PC-9 (cell line): ENCODE data around the gene XAB2. TPM values are rescaled to one million over a fixed set of nuclear protein-coding genes. Genes with fewer than 3 reads are reported as not detected.
A peak's percentile ranks its signal among the peaks of the same experiment; 100 is the strongest.

ENCODE experiments used
- BruUV-seq: library from RNA; stranded (reverse); fragments of 400-500 nt; replicated peaks from 2 replicates; lab custom pipeline; 2021; lab: Mats Ljungman, UMichigan
- CTCF ChIA-PET: fragments of 300-600 bp; sonication (Branson Sonifier 250); formaldehyde crosslinking; loops from one replicate; lab custom pipeline; 2022; ENCODE audit warnings: antibody characterized with exemption; lab: Charles Lee
- POLR2A ChIA-PET: fragments of 300-600 bp; sonication (Branson Sonifier 250); formaldehyde crosslinking; loops from one replicate; lab custom pipeline; 2022; ENCODE audit warnings: antibody characterized with exemption; ENCODE audit not compliant: unreplicated experiment; lab: Charles Lee
- DNase-seq, 2 experiments: peaks; one replicate each; pipeline versions ENCODE4 v3.0.0 to v3.0.0-alpha.2; 2015 to 2022; ENCODE audit warnings: mixed read lengths in 1 of 2
- H2AFZ ChIP-seq: fragments of 200-600 bp; sonication (generic); 2 replicates; pipeline ENCODE4 v1.8.1; 2017; ENCODE audit warnings: antibody characterized with exemption
- H3F3A ChIP-seq: fragments of 200-600 bp; sonication (generic); 2 replicates; pipeline ENCODE4 v1.8.1; 2017; ENCODE audit warnings: antibody characterized with exemption, mild to moderate bottlenecking, low read depth; ENCODE audit not compliant: insufficient read depth
- H3K27ac ChIP-seq: fragments of 200-600 bp; sonication (generic); 2 replicates; pipeline ENCODE4 v1.6.1; 2016; ENCODE audit warnings: mixed run types
- H3K27me3 ChIP-seq: fragments of 200-600 bp; sonication (generic); 2 replicates; pipeline ENCODE4 v1.6.1; 2016; ENCODE audit warnings: low read depth, mixed run types; ENCODE audit not compliant: insufficient read depth
- H3K36me3 ChIP-seq: fragments of 200-600 bp; sonication (generic); 2 replicates; pipeline ENCODE4 v1.6.1; 2016; ENCODE audit warnings: low read depth, mixed run types
- H3K4me1 ChIP-seq: fragments of 200-600 bp; sonication (generic); replicated peaks from 2 replicates; pipeline ENCODE4 v1.6.1; 2016; ENCODE audit warnings: mixed run types; ENCODE audit not compliant: insufficient read depth
- H3K4me2 ChIP-seq: fragments of 200-600 bp; sonication (generic); 2 replicates; pipeline ENCODE4 v1.6.1; 2017; ENCODE audit warnings: mixed run types
- H3K4me3 ChIP-seq: fragments of 200-600 bp; sonication (generic); 2 replicates; pipeline ENCODE4 v1.6.1; 2016; ENCODE audit warnings: mixed run types
- H3K79me2 ChIP-seq: fragments of 200-600 bp; sonication (generic); 2 replicates; pipeline ENCODE4 v1.6.1; 2017; ENCODE audit warnings: low read depth, mixed run types
- H3K9me2 ChIP-seq: fragments of 200-600 bp; sonication (generic); 2 replicates; pipeline ENCODE4 v1.8.1; 2017; ENCODE audit warnings: mild to moderate bottlenecking; ENCODE audit not compliant: insufficient read depth
- H3K9me3 ChIP-seq: fragments of 200-600 bp; sonication (generic); 2 replicates; pipeline ENCODE4 v1.8.1; 2016; ENCODE audit warnings: low read depth; ENCODE audit not compliant: insufficient read depth
- H4K20me1 ChIP-seq: fragments of 200-600 bp; sonication (generic); 2 replicates; pipeline ENCODE4 v1.8.1; 2017; ENCODE audit not compliant: insufficient read depth
- CTCF ChIP-seq: fragments of 200-600 bp; sonication (generic); conservative IDR thresholded peaks from 2 replicates; pipeline ENCODE4 v1.6.1; 2017; ENCODE audit warnings: mixed run types, antibody characterized with exemption, mild to moderate bottlenecking, moderate library complexity
- EZH2 ChIP-seq: fragments of 200-600 bp; sonication (generic); IDR thresholded peaks from 2 replicates; pipeline ENCODE4 v1.8.0; 2017; ENCODE audit warnings: antibody characterized with exemption, low read depth
- intact Hi-C: fragments of 100-400 bp; cut with micrococcal nuclease; formaldehyde crosslinking; loops from one replicate; pipeline ENCODE4 v1.10.0; 2022; ENCODE audit not compliant: unreplicated experiment
- total RNA-seq: library from RNA; stranded (reverse); gene quantifications from 2 replicates; pipeline ENCODE4 v1.2.3, GENCODE V29; 2021

Gene XAB2
- total RNA-seq, 1 experiment from 2014 or later: 44.9 TPM

GRCh38 chr19:7676376-7676775 lies 47.0 kb upstream of the XAB2 start:
- Histone ChIP-seq H3K27ac (no peak overlapping the region), H3K4me2 (peak overlapping the region; percentile 51), H3K9me2 (no peaks in the 10 kb centered on the region), H3F3A (peaks cover 7% of the 10 kb centered on the region; the same call in 1 of the 2 replicates), H2AFZ (no peak overlapping the region), H3K36me3 (no peaks in the 10 kb centered on the region), H3K4me3 (no peak overlapping the region), H3K9me3 (0 out of 2 replicates have a peak, but pooled peaks cover 3% of the 10 kb centered on the region), H3K4me1 (peaks cover 16% of the 10 kb centered on the region; the same call in 1 of the 2 replicates), H4K20me1 (no peaks in the 10 kb centered on the region), H3K79me2 (peaks cover 7% of the 10 kb centered on the region), H3K27me3 (peaks cover 56% of the 10 kb centered on the region)
- TF ChIP-seq CTCF (no peak), EZH2 (no peak)
- ChIA-PET POLR2A (no interaction called here), CTCF (no interaction called here)
- intact Hi-C loops: loop anchor here (10.0 kb wide), 2 partner anchors 248 to 322 kb away; partner anchors contain the start of genes CTXN1 and SNAPC2
- no TSS peak for BruUV-seq
- DNase-seq: no peak

GRCh38 chr19:7674010-7675005 lies 45.0 kb upstream of the XAB2 start:
- TF ChIP-seq CTCF (no peak), EZH2 (no peak)
- Histone ChIP-seq H3K4me3 (no peak overlapping the region; the same call in 1 of the 2 replicates), H3F3A (peaks cover 7% of the 10 kb centered on the region; the same call in 1 of the 2 replicates), H3K27ac (no peak overlapping the region), H3K9me2 (no peaks in the 10 kb centered on the region), H4K20me1 (no peaks in the 10 kb centered on the region), H3K4me1 (peaks cover 11% of the 10 kb centered on the region; the same call in 1 of the 2 replicates), H3K27me3 (peaks cover 73% of the 10 kb centered on the region), H3K9me3 (0 out of 2 replicates have a peak, but pooled peaks cover 3% of the 10 kb centered on the region), H3K4me2 (peak overlapping the region; percentile 53), H3K79me2 (no peaks in the 10 kb centered on the region), H3K36me3 (no peaks in the 10 kb centered on the region), H2AFZ (0 out of 2 replicates have a peak overlapping the region, but pooled peaks have one; percentile 18)
- DNase-seq: peak; percentile 33 to 66
- POLR2A ChIA-PET: no interaction called here
- intact Hi-C loops: loop anchor here (10.0 kb wide), 2 partner anchors 250 to 320 kb away; partner anchors contain the start of genes CTXN1 and SNAPC2
- CTCF ChIA-PET: interaction anchor here (0.6 kb wide), 1 partner anchor 188 kb away, joined by 3 read pairs; no protein-coding TSS in a partner anchor
- no TSS peak for BruUV-seq

GRCh38 chr19:7672522-7672921 lies 43.2 kb upstream of the XAB2 start:
- Histone ChIP-seq H3K4me3 (no peak overlapping the region), H3K27me3 (peaks cover 83% of the 10 kb centered on the region), H3K4me1 (peaks cover 11% of the 10 kb centered on the region; the same call in 1 of the 2 replicates), H3K9me3 (0 out of 2 replicates have a peak, but pooled peaks cover 3% of the 10 kb centered on the region), H3K9me2 (no peaks in the 10 kb centered on the region), H3K4me2 (no peak overlapping the region), H3K36me3 (no peaks in the 10 kb centered on the region), H4K20me1 (no peaks in the 10 kb centered on the region), H3K27ac (no peak overlapping the region), H3F3A (peaks cover 7% of the 10 kb centered on the region; the same call in 1 of the 2 replicates), H2AFZ (no peak overlapping the region), H3K79me2 (no peaks in the 10 kb centered on the region)
- TF ChIP-seq CTCF: no peak
- no peak for TF ChIP-seq EZH2
- intact Hi-C loops: loop anchor here (10.0 kb wide), 2 partner anchors 252 to 318 kb away; partner anchors contain the start of genes CTXN1 and SNAPC2
- ChIA-PET CTCF (no interaction called here), POLR2A (interaction anchor here (0.7 kb wide), 1 partner anchor 1651 kb away, joined by 3 read pairs; no protein-coding TSS in a partner anchor)
- no TSS peak for BruUV-seq
- no peak for DNase-seq
